ENCODE measurements around the gene CEP63. TPM values are rescaled to one million over a fixed set of nuclear protein-coding genes. Genes with fewer than 3 reads are reported as not detected.

Gene CEP63
- total and polyA plus RNA-seq, 8 donors: 8.1 to 104 (median 16.7) TPM

DNA sequence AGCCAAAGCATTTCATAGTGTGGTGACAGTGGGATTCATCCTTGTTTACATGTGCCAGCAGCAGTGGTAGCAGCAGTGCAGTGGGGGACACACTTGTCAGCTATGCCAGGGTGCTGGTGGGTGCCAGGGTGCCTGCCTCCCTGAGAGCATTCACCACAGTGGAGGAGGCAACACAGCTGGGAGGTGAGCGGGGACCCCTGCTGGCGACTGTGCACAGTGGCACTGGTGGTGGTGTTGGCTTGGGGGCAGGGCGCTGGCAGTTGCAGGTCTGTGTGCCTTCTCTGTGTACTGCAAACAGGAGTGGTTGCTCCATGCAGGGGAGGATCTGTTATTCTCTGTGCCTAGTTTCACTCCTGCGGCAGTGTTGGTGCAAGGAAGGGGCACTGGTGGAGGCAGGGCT is 41.2 kb downstream of the CEP63 start:
- Histone ChIP-seq H3K27me3 (no peaks in the 10 kb centered on the region), H3K36me3 (peaks cover 0 to 6% (median 3%) of the 10 kb centered on the region in 4 donors), H3K9me3 (peaks cover 5 to 37% (median 29%) of the 10 kb centered on the region in 4 donors), H3K4me1 (no peaks in the 10 kb centered on the region), H3K4me3 (no peak overlapping the region), H3K27ac (no peak overlapping the region)
- 93 to 100% (median 95%) methylated on average over 4 of the region's 4 CpGs for WGBS, 5 donors
- TF ChIP-seq CTCF (IDR thresholded peaks at IDR 0.05) (no peak), POLR2A (IDR thresholded peaks at IDR 0.05) (no peak), EP300 (IDR thresholded peaks at IDR 0.05) (no peak), POLR2AphosphoS5 (IDR thresholded peaks at IDR 0.05) (no peak)
- DNase-seq: peak in 1 of 2 donors; percentile 3
- intact Hi-C loops (cut with DNase I; ENCODE audit: low total_unique reads): no loop called here

DNA sequence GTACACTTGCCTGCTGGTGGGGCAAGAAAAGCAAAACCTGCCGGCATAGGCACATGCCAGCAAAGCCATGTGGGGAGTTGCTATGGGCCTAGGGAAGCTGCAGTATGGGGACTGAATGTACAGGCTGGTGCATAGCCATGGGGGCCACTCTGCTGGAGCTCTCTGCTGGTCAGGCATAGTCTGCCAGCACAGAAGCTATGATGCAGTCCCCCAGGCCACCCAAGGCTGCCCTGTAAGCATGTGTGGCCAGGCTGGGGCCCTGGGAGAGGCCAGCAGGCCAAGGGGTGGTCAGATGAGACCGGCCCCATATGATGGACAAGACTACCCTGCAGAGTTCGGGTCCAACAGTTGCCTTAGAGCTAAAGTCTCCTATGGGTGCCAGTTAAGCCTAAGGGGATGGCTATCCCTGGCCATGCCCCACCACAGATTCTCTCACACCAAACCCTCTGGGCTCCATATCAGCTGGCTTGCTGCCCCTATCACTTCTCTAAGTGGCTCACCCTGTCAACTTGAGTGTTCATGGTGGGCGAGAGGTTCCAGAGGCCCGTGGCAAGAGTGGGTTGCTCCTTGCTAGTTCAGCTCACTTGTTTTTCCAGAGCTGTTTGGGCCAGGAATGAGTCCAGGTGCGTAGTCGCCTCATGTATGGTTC is 41.8 kb downstream of the CEP63 start:
- H3K27ac ChIP-seq: no peak overlapping the region
- TF ChIP-seq POLR2AphosphoS5 (IDR thresholded peaks at IDR 0.05): no peak
- no peak for TF ChIP-seq CTCF (IDR thresholded peaks at IDR 0.05)
- TF ChIP-seq EP300 (IDR thresholded peaks at IDR 0.05): no peak
- no peak for TF ChIP-seq POLR2A (IDR thresholded peaks at IDR 0.05)
- no peak for DNase-seq
- H3K9me3 ChIP-seq: peaks cover 5 to 32% (median 27%) of the 10 kb centered on the region in 4 donors
- no peak overlapping the region for H3K4me3 ChIP-seq
- H3K27me3 ChIP-seq: no peaks in the 10 kb centered on the region
- intact Hi-C loops (cut with DNase I; ENCODE audit: low total_unique reads): no loop called here
- peaks cover 0 to 6% (median 2%) of the 10 kb centered on the region in 4 donors for H3K36me3 ChIP-seq
- no peaks in the 10 kb centered on the region for H3K4me1 ChIP-seq
- WGBS, 5 donors: 93 to 100% (median 98%) methylated on average over 7 of the region's 7 CpGs

GRCh38 chr3:134533493-134533892 is 47.6 kb downstream of the CEP63 start:
- no peaks in the 10 kb centered on the region for H3K27me3 ChIP-seq
- no peak overlapping the region for H3K4me3 ChIP-seq
- WGBS, 5 donors: 83 to 94% (median 88%) methylated on average over 1 of the region's 1 CpG
- H3K36me3 ChIP-seq: peaks cover 14 to 58% (median 50%) of the 10 kb centered on the region in 4 donors
- H3K4me1 ChIP-seq: no peaks in the 10 kb centered on the region
- DNase-seq: no peak
- TF ChIP-seq EP300 (IDR thresholded peaks at IDR 0.05): no peak
- no peak for TF ChIP-seq CTCF (IDR thresholded peaks at IDR 0.05)
- TF ChIP-seq POLR2AphosphoS5 (IDR thresholded peaks at IDR 0.05): no peak
- TF ChIP-seq POLR2A (IDR thresholded peaks at IDR 0.05): no peak
- intact Hi-C loops (cut with DNase I; ENCODE audit: low total_unique reads): no loop called here
- H3K27ac ChIP-seq: no peak overlapping the region
- no peaks in the 10 kb centered on the region for H3K9me3 ChIP-seq

- intact Hi-C loops (cut with DNase I; ENCODE audit: low total_unique reads): no loop called here
- DNase-seq: no peak
- WGBS, 5 donors: 90 to 94% (median 94%) methylated on average over 4 of the region's 4 CpGs
- H3K9me3 ChIP-seq: no peaks in the 10 kb centered on the region
- peaks cover 14 to 70% (median 60%) of the 10 kb centered on the region in 4 donors for H3K36me3 ChIP-seq
- H3K27me3 ChIP-seq: no peaks in the 10 kb centered on the region
- H3K4me1 ChIP-seq: no peaks in the 10 kb centered on the region
- no peak overlapping the region for H3K27ac ChIP-seq
- no peak for TF ChIP-seq EP300 (IDR thresholded peaks at IDR 0.05)
- TF ChIP-seq POLR2A (IDR thresholded peaks at IDR 0.05): no peak
- TF ChIP-seq CTCF (IDR thresholded peaks at IDR 0.05): no peak
- TF ChIP-seq POLR2AphosphoS5 (IDR thresholded peaks at IDR 0.05): no peak
- H3K4me3 ChIP-seq: no peak overlapping the region
Measured at GRCh38 chr3:134535186-134535970, 49.5 kb downstream of the CEP63 start.

All from stomach (tissue), 9 donors.